Bronchial epithelial cell (primary cell): ENCODE data around the gene TAF1C. TPM values are rescaled to one million over a fixed set of nuclear protein-coding genes. Genes with fewer than 3 reads are reported as not detected.

ENCODE experiments used
- DNase-seq: peaks from one replicate; pipeline ENCODE4 v3.0.0-alpha.2; 2010; ENCODE audit warnings: low read depth
- FAIRE-seq: peaks from 2 replicates; lab custom pipeline; 2011; peaks lifted over from hg19 to GRCh38; lab: Jason Lieb, UNC
- H3K27me3 ChIP-seq: 2 replicates; pipeline ENCODE4 v1.5.1; 2011; ENCODE audit warnings: low read length; ENCODE audit not compliant: control insufficient read depth, insufficient read depth
- H3K36me3 ChIP-seq: 2 replicates; pipeline ENCODE4 v1.5.1; 2011; ENCODE audit warnings: low read length; ENCODE audit not compliant: control insufficient read depth, insufficient read depth
- H3K4me3 ChIP-seq: 2 replicates; pipeline ENCODE4 v1.5.1; 2011; ENCODE audit warnings: mild to moderate bottlenecking, low read depth, low read length, control low read depth
- CTCF ChIP-seq: IDR thresholded peaks from 2 replicates; pipeline ENCODE4 v1.5.1; 2011; ENCODE audit warnings: mild to moderate bottlenecking, moderate library complexity, low read length, control low read depth, inconsistent platforms; ENCODE audit not compliant: insufficient read depth, severe bottlenecking
- total RNA-seq: library from RNA; depleted of rRNA; stranded (reverse); fragments of >200 nt; gene quantifications from 2 replicates; pipeline ENCODE4 v1.2.1, GENCODE V29; 2014

The TAF1C gene
- 7.3 and 7.9 TPM in 2 replicates for total RNA-seq

- TF ChIP-seq CTCF, result peak; percentile 97
- FAIRE-seq (no peak), DNase-seq (peak; percentile 84)
- Histone ChIP-seq H3K27me3 (no peaks in the 10 kb centered on the region), H3K4me3 (peak within 1 kb of the TSS; percentile 100), H3K36me3 (peaks cover 11% of the 10 kb centered on the region)
Observed at GRCh38 chr16:84186685-84187437, at the start of gene TAF1C. TAF1C (minus strand) TSS chr16:84187057; CDS start chr16:84184988, 2,069 bp downstream.

- FAIRE-seq (no peak), DNase-seq (no peak)
- Histone ChIP-seq H3K27me3 (peaks cover 14% of the 10 kb centered on the region), H3K36me3 (no peaks in the 10 kb centered on the region), H3K4me3 (no peak overlapping the region)
- no peak for TF ChIP-seq CTCF
Observed at GRCh38 chr16:84234321-84235241, 47.7 kb upstream of the TAF1C start.

- Histone ChIP-seq H3K36me3 (no peaks in the 10 kb centered on the region), H3K4me3 (no peak overlapping the region), H3K27me3 (peaks cover 7% of the 10 kb centered on the region)
- FAIRE-seq (no peak), DNase-seq (no peak)
- TF ChIP-seq CTCF, result no peak
Observed at GRCh38 chr16:84233748-84234147, 46.9 kb upstream of the TAF1C start.

GRCh38 chr16:84232969-84233368 is 46.1 kb upstream of the TAF1C start:
- DNase-seq (no peak), FAIRE-seq (peak; percentile 7)
- no peak for TF ChIP-seq CTCF
- H3K4me3 ChIP-seq, result no peak overlapping the region
- no peaks in the 10 kb centered on the region for H3K36me3 ChIP-seq
- H3K27me3 ChIP-seq, result peaks cover 3% of the 10 kb centered on the region

GRCh38 chr16:84232060-84232459 is 45.2 kb upstream of the TAF1C start:
- DNase-seq (no peak), FAIRE-seq (no peak)
- H3K4me3 ChIP-seq, result no peak overlapping the region
- no peaks in the 10 kb centered on the region for H3K36me3 ChIP-seq
- TF ChIP-seq CTCF, result no peak
- H3K27me3 ChIP-seq, result peaks cover 3% of the 10 kb centered on the region
